Left lung (tissue), 10 donors: ENCODE measurements around the gene NKX2-2. TPM values are rescaled to one million over a fixed set of nuclear protein-coding genes. Genes with fewer than 3 reads are reported as not detected.

ENCODE experiments used
- ATAC-seq: fragments of 200-7000 bp; cut with Tn5 transposase; one replicate; pipeline ENCODE4 v1.9.1; 2020; ENCODE audit warnings: moderate library complexity
- DNase-seq, 4 donors: peaks; one replicate each; pipeline ENCODE4 v3.0.0-alpha.2; 2013 to 2020
- H3K27ac ChIP-seq, 2 donors: fragments of 200-600 bp; sonication (generic) in 1 of 2; one replicate each; pipeline versions ENCODE4 v1.5.0 to v1.8.0; 2020 to 2021
- H3K27me3 ChIP-seq, 2 donors: fragments of 200-600 bp; sonication (generic) in 1 of 2; one replicate each; pipeline versions ENCODE4 v1.5.0 to v1.8.0; 2020 to 2021
- H3K36me3 ChIP-seq, 2 donors: fragments of 200-600 bp; sonication (generic) in 1 of 2; one replicate each; pipeline versions ENCODE4 v1.5.0 to v1.8.0; 2020 to 2021
- H3K4me1 ChIP-seq, 2 donors: fragments of 200-600 bp; one replicate each; pipeline ENCODE4 v1.8.0; 2021
- H3K4me3 ChIP-seq, 2 donors: fragments of 200-600 bp; sonication (generic) in 1 of 2; one replicate each; pipeline versions ENCODE4 v1.5.0 to v1.8.0; 2020 to 2021; ENCODE audit warnings: mild to moderate bottlenecking in 1 of 2
- H3K9me3 ChIP-seq, 2 donors: fragments of 200-600 bp; sonication (generic) in 1 of 2; one replicate each; pipeline versions ENCODE4 v1.5.0 to v1.8.0; 2020 to 2021
- intact Hi-C, 2 donors: fragments of 100-400 bp; cut with DNase I; formaldehyde crosslinking; loops; one replicate each; pipeline versions ENCODE4 v1.11.2 to v1.14.2; 2022
- polyA plus RNA-seq, 6 donors: library from polyadenylated mRNA; unstranded; fragments of 120-200 nt; gene quantifications; one replicate each; pipeline ENCODE4 v1.2.1, GENCODE V29; 2013; ENCODE audit not compliant: insufficient read length in 6 of 6
- total RNA-seq, 2 donors: library from RNA; stranded (reverse); fragmentation: NEBNext Ultra II Directional; extraction: Animal tissue kit (Norgen Biotek cat#: 25700); gene quantifications; one replicate each; pipeline ENCODE4 v1.2.1, GENCODE V29; 2021
- TF ChIP-seq, protein P1 (sequence below), 2 donors: fragments of 200-600 bp; sonication (generic) in 1 of 2; IDR thresholded peaks; one replicate each; pipeline versions ENCODE4 v1.5.0 to v1.8.0; 2021; ENCODE audit warnings: antibody characterized with exemption in 2 of 2
- donor health status: DM: no; HTN: yes; CAD: no.
- donor health status: DM: no; HTN: no; CAD: no.

NKX2-2 gene
- total and polyA plus RNA-seq, 8 donors, result 0.11 to 0.24 (median 0.15) TPM; not detected in 2

DNA sequence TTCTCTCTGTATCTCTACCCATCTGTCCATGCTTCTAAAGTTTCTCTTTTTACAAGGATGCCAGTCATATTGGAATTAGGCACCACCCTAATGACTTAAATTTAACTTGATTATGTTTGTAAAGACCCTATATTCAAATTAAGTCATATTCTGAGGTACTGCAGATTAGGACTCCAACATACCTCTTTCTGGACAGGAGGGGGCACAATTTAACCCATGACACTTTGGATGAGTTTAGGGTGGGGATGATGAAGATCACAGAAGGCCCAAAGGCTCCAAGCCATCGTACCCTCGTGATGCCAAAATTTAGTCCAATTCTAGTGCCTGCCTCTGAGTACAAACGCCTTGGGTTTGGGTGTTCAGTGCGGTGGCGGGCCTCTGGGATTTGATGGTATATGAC is 15.0 kb upstream of the NKX2-2 start:
- no peak for ATAC-seq
- Histone ChIP-seq H3K27me3 (peaks cover 36 to 94% of the 10 kb centered on the region in 2 donors), H3K9me3 (no peaks in the 10 kb centered on the region)

DNA sequence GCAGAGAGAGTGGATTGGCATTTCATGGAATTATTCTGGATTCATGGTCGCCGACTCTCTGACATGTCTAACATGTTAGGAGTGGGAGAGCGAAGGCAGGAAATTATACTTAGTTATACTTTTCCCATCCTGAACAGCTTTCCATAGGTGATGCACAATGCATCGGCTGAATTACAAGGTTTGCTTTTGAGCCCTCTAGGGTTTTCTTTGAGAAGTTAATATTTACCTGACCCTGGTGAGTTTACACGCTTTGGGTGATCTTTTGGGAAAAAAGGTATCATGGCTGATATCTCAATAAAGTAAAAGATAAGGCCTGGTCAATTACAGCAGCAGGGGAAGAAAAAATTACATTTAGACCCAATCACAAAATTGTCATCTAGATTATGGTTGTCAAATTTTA is 14.0 kb upstream of the NKX2-2 start:
- TF ChIP-seq, protein P1, sequence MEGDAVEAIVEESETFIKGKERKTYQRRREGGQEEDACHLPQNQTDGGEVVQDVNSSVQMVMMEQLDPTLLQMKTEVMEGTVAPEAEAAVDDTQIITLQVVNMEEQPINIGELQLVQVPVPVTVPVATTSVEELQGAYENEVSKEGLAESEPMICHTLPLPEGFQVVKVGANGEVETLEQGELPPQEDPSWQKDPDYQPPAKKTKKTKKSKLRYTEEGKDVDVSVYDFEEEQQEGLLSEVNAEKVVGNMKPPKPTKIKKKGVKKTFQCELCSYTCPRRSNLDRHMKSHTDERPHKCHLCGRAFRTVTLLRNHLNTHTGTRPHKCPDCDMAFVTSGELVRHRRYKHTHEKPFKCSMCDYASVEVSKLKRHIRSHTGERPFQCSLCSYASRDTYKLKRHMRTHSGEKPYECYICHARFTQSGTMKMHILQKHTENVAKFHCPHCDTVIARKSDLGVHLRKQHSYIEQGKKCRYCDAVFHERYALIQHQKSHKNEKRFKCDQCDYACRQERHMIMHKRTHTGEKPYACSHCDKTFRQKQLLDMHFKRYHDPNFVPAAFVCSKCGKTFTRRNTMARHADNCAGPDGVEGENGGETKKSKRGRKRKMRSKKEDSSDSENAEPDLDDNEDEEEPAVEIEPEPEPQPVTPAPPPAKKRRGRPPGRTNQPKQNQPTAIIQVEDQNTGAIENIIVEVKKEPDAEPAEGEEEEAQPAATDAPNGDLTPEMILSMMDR (IDR thresholded peaks at IDR 0.05), result no peak
- no peaks in the 10 kb centered on the region for H3K9me3 ChIP-seq
- H3K4me1 ChIP-seq, result peaks cover under 1 to 2% of the 10 kb centered on the region in 2 donors
- intact Hi-C loops, result no loop called here
- no peaks in the 10 kb centered on the region for H3K36me3 ChIP-seq
- H3K27me3 ChIP-seq, result peaks cover 45 to 95% of the 10 kb centered on the region in 2 donors
- no peak overlapping the region for H3K4me3 ChIP-seq
- no peak overlapping the region for H3K27ac ChIP-seq
- no peak for ATAC-seq
- DNase-seq, result no peak

More for the DNA sequence above, 15.0 kb upstream of the NKX2-2 start:
- Histone ChIP-seq H3K36me3 (no peaks in the 10 kb centered on the region), H3K4me1 (no peaks in the 10 kb centered on the region), H3K4me3 (no peak overlapping the region), H3K27ac (no peak overlapping the region)
- intact Hi-C loops, result no loop called here
- TF ChIP-seq, protein P1 (IDR thresholded peaks at IDR 0.05), result no peak
- no peak for DNase-seq

DNA sequence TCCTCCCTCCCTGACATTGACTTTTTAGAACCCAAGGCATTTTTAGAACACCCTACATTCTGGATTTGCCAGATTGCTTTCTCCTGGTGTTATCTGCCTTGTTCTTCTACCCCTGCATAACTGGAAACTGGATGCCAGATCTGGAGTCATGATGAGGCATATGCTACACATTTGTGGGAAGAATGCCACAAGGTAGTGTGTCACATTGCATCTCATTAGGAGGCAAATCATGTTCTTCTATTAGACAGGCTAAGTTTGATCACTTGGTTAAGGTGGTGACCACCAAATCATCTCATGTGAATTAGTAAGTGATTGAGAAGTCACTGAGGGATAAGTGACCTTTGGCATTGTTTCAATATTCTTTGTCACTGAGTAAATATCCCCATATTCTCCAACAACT is 12.9 kb upstream of the NKX2-2 start:
- ATAC-seq, result no peak
- Histone ChIP-seq H3K4me1 (peaks cover 4 to 11% of the 10 kb centered on the region in 2 donors), H3K36me3 (no peaks in the 10 kb centered on the region), H3K27ac (no peak overlapping the region), H3K9me3 (no peaks in the 10 kb centered on the region), H3K4me3 (no peak overlapping the region), H3K27me3 (peaks cover 56 to 95% of the 10 kb centered on the region in 2 donors)
- intact Hi-C loops, result no loop called here
- TF ChIP-seq, protein P1 (IDR thresholded peaks at IDR 0.05), result no peak
- DNase-seq, result no peak

DNA sequence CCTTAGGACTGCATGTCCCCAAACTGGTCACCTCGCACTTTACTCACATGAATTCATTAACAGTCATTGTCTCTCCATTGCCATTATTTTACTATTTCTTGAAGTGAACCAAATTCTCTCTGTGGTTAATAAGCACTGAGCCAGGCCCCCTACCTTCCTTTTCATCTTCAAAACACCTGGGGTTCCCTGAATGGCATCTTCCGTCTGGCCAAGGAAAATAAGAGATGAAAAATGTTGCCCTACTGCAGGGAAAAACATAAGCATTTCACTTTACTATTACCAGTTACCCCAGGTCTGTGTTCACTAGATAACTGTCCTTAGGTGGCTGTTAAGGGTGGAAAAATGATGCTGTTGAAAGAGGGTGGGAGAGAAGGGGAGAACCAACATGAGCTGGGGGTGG is 10.0 kb upstream of the NKX2-2 start:
- no peak for ATAC-seq
- peaks cover 82 to 98% of the 10 kb centered on the region in 2 donors for H3K27me3 ChIP-seq
- H3K4me3 ChIP-seq, result no peak overlapping the region

DNA sequence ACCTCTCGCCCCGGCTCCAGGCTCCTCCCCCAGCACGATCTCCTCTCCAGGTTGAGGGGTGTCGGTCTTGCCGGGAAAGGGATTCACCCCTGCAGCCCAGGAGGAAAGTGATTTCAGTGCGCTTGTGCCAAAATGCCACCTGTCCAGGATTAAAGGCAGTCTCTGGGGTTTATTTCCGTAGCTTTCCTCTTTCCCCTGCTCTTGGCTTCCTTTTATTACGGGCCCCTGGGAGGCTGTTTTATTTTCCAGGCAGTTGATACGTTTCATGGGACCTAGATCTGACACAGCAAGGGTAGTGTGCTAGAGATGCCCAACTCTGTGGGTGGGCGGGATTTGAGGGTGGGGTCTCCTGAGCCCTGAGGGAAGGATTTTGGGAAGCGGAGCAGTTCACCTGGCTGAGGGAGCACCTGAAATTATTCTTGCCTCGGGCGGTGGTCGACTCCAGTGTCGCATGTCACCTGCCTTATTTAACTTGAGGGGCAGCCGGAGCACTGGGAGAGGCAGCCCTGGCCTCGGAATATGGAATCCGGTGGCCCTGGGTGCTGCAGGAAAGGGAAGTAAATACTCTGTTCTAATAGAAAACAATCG is 9.5 kb upstream of the NKX2-2 start:
- no peaks in the 10 kb centered on the region for H3K36me3 ChIP-seq
- H3K4me1 ChIP-seq, result peaks cover 4 to 13% of the 10 kb centered on the region in 2 donors
- H3K4me3 ChIP-seq, result no peak overlapping the region
- H3K27ac ChIP-seq, result no peak overlapping the region
- peaks cover 84 to 98% of the 10 kb centered on the region in 2 donors for H3K27me3 ChIP-seq
- intact Hi-C loops, result no loop called here
- no peak for ATAC-seq
- no peaks in the 10 kb centered on the region for H3K9me3 ChIP-seq
- TF ChIP-seq, protein P1 (IDR thresholded peaks at IDR 0.05), result no peak
- no peak for DNase-seq

More for the DNA sequence above, 10.0 kb upstream of the NKX2-2 start:
- intact Hi-C loops, result no loop called here
- Histone ChIP-seq H3K27ac (no peak overlapping the region), H3K4me1 (peaks cover 4 to 13% of the 10 kb centered on the region in 2 donors), H3K9me3 (no peaks in the 10 kb centered on the region), H3K36me3 (no peaks in the 10 kb centered on the region)
- TF ChIP-seq, protein P1 (IDR thresholded peaks at IDR 0.05), result no peak
- DNase-seq, result no peak
